ENCODE measurements around the gene UBASH3B.
"Not testable (repeated sequence)": the region's sequence is repeated elsewhere in the genome, so short reads cannot be mapped to it uniquely, and the experiment has no call there.

Gene UBASH3B

DNA sequence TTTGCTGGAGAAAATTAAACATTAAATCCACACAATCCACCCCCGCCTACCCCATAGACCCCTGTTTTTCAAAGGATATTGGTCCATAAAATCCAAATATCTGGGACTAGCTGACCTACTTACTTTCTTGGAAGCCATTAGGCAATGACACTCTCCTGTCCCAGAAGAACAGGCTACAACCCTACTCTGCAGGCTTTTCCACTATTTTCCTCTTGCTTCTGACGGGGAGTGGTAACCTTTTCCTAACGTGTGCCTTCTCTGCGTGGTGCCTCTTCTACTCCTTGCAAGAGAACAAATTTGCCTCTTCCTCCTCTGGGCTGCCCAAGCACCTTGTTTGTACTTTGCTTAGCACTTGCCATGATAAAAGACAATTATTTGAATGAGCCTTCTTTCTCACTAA, 51.6 kb downstream of the UBASH3B start:
- in situ Hi-C loops (cut with MboI; ENCODE audit: low sequenced_read_pairs), result no loop called here

DNA sequence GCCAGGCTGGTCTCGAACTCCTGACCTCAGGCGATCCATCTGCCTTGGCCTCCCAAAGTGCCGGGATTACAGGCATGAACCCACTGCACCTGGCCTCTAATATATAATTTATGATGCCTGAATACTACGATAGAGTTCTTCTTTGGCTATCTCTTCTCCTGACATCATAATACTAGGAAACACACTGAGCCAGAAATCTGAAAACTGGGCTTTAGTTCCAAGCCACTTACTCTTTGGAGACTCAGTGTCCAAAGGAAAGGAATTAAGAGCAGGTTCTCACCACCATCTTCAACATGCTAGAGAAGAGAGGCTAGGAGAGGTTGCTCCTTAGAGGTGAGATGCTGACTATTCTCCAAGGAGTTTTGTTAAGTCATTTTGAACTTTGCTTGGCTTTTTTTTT, 52.4 kb downstream of the UBASH3B start:
- in situ Hi-C loops (cut with MboI; ENCODE audit: low sequenced_read_pairs), result no loop called here

DNA sequence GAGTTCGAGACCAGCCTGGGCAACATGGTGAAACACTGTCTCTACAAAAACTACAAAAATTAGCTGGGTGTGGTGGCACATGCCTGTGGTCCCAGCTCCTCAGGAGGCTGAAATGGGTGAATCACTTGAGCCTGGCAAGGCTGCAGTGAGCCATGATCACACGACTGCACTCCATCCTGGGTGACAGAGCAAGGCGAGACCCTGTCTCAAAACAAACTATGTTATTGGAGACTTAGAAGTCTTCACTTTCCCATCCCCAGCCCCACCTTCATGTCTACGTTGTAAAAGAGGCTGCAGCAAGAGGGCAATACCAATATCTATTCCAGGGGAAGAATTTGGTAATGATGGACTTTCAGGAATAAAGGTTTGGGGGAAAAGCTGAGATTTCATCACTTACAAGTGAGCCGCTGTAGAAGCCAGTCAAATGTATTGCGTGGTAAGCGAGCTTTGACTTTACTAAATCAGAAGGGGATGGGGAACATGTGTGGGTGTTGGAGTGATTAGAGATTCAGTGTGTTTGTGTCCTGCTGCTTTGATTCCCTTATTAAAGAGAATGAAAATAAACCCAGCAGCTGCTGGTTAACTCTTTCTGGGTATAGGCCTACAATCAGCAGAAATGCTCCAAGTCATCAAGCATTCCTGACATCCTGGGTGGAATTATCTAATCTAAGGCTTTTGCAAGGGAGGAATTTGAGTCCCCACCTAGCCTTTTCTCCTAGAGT, 53.7 kb downstream of the UBASH3B start:
- in situ Hi-C loops (cut with MboI; ENCODE audit: low sequenced_read_pairs), result no loop called here

DNA sequence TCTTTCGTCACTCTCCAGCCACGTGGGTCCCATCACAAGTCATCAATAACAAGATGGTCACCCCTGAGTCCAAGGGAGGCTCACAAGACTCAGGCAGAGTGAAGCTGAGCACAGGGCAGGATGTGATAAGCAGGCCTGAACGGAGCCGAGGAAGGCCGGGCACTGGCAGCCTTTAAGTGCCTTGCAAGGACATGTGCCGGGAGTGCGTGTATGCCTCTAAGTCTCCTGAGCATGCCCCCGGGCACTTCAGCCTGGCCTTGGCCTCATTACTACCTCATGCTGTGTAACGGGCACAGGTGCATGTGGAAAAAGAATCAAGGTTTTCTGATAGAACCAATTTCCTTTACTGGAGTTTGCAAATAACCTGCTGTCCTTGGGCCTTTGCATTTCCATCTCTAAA, 55.8 kb downstream of the UBASH3B start:
- in situ Hi-C loops (cut with MboI; ENCODE audit: low sequenced_read_pairs), result no loop called here

DNA sequence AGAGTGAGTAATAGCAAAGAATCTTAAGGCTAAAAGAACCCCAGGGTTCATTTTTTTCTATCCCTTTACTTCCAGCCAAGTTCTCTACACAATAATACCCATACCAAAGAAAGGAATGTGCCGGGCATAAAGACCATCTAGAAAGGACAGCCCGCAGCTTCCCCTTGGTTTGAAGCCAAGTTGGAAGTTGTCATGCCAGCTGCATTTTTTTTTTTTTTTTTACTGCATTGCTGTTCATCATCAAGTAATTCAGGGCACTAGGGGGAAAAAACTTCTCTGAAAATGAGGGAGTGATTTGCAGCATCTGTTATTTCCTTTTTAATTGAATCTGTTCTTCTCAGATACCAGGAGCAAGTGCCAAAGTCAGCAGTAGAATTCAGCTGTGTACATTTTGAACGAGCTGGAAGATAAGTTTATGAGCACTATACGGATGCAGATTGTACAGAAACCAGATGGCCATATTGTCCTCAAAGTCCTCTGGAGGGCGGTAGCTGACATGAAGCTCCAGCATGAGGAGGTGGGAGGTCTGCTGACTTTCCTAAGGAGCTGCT, 56.4 kb downstream of the UBASH3B start:
- in situ Hi-C loops (cut with MboI; ENCODE audit: low sequenced_read_pairs), result no loop called here

DNA sequence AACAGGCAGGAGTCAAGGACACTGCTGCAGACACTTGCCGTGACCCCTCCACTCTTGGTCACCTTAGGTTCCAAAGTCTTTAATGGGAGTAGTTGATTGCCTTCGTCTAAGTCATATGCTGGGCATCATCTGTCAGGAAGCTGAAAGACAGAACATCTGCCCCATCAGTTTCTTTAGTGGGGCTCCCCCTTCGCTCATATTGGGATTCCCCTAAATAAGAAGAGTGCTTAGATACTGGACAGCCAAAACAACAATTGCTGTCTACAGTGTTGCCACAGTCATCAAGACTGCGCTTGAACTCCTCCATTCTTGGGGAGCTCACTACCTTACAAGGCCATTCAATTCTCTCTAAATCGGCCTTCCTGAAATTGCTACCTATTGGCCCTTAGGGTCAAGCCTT, 58.5 kb downstream of the UBASH3B start:
- in situ Hi-C loops (cut with MboI; ENCODE audit: low sequenced_read_pairs), result no loop called here

DNA sequence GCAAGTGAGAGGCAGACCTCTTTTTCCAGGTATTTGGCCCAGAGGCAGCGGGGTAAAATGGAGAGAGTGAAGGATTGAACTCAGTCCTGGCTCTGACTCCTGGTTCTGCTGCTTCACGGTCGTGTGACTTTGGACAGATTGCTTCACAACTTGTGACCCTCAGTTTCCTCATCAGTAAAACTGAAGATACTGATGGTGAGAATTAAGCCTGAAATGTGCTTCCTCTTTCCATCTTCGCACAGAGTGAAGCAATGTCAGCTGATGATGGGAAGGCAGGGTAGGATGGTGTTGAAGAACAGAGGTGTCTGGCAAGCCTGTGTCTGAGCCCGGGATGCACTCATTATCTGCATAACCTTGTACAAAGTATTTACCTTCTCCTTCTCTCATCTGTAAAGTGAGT, 59.0 kb downstream of the UBASH3B start:
- in situ Hi-C loops (cut with MboI; ENCODE audit: low sequenced_read_pairs), result no loop called here

DNA sequence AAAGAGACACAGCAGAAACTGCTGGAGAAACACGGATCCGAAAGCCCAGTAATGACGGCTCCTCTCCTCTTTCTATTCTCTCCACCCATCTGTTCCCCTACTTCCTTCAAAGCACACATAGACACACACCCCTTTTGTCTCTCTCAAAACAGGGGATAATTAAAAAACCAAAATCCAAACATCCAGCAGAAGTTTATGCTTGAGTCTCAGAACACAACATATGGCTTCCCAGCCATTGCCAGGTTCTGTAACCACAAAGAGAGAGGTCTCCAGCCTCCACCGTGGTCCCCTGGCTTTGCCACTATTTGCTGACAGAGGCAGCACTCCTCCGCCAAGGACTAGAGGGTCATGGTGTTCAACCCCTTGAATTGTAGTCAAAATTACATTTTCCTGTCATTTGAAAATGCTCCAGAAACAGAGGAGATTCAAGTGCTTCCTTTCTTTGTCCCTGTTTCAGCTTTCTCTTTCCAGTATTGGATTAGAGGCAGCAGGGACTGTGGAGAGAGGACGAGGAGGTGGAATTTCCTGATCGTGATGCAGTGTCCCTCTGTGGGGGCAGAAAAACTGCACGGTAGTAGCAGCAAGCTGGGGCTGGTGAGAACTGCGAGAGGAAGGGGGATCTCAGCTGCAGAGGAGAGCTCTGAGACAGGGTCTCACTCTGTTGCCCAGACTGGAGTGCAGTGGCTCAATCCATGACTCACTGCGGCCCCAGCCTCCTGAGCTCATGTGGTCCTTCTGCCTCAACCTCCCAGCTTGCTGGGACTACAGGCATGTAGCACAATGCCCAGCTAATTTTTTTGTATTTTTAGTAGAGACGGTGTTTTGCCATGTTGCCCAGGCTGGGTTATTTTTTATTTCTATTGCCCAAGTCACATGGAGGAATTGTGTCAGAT, 60.3 kb downstream of the UBASH3B start:
- in situ Hi-C loops (cut with MboI; ENCODE audit: low sequenced_read_pairs), result no loop called here

DNA sequence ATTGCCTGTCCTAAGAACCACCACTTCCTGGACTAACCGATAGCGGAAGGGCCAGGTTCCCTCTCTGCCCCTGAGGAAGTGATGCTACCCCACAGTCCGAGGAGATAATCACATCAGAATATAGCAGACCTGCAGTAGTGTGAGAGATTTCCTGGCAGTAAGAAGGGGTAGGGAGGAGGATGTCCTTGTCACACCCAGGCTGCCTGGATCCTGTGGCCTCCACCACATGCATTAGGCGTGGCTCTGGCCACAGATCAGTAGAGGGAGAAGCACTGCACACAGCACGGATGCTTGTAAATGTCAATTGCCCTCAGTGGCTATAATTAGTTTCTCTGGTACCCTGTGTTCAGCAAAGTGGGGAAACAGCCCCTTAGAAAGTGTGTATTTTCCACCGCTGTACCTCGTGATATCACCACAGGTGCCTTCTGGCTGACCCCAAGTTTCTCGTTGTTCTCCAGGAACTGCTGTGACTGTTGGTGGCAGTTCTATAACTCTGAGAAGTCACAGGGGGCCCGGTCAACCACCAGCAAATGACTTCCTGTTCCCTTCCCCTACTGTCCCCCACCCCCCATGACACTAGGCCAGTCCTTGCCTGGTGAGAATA, 61.8 kb downstream of the UBASH3B start:
- in situ Hi-C loops (cut with MboI; ENCODE audit: low sequenced_read_pairs), result no loop called here

DNA sequence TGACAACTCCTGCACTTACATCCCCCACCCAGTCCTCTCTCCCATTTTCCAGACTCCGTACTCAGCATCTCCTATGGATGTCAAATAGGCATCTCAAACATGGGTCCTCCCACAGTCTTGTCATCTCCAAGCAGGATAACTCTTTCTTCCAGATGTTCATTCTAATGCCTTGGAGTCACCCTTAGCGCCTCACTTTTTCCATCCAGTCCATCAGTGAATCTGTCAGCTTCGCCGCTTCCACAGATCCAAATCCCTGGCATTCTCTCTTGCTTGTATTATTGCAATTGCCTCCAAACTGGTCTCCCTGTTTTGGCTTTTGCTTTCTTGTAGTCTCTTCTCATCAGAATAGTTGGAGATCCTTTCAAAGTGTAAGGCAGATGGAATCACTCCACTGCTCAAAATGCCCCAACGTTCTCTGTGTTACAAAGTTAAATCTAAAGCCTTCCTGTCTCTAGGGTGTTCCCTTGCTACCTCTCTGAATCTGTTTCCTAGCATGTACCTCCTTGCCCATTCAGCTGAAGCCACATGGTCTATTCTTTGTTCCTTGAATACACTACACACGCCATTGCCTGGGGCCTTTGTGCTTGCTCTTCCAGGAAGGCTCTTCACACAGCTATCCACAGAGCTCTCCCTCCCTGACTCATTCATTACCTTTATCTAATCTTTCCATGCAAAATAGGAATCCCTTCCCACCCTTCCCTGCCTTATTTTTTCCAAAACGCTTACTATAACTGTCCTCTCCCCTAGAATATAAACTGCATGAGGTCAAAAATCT, 64.8 kb downstream of the UBASH3B start:
- in situ Hi-C loops (cut with MboI; ENCODE audit: low sequenced_read_pairs), result no loop called here

DNA sequence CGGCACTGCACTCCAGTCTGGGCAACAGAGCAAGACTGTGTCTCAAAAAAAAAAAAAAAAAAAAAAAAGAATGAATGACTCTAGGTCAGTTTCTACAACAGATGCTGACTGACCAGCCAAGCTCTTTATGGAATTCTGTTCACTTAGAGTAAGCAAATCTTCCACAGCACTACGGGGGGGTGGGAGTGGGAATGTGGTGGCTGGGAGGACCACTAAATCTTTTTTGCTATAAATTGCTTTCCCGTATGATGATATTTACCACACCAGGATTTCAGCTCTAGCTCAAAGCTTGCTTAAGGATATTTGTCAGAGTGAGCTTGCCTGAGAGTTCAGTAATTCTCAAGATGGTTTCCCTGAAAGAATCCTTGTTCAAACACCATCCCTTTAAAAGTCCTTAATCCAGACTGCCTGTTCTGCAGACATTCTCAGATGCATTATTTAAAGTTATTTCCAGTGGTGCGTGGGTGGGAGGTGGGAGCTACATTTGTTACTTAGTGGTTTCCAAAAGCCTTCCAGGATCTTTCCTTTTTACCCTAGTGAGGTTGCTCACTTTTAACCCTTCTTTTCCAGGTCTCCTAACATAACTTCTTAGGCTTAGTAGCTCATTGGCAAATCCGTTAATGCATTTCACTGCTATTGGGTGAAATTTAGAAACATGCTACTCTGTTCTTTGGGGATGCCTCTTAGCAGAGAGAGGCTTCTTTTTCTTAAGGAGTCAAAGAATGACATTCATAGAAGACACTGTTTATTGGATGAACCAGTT, 65.9 kb downstream of the UBASH3B start:
- in situ Hi-C loops (cut with MboI; ENCODE audit: low sequenced_read_pairs), result no loop called here

DNA sequence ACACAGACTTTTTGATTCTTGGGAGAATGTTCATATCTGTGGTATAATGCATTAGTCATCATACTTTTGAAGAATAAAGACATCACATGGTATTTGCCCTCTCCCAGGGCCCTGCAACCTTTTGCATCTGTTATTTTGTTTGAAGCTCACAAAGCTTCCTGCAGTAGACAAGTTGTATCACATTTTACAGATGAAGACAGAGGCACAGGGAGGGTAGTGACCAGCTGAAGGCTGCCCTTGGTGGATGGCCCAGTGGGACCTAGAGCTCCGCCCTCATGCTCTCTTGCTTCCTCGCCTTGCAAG, 66.4 kb downstream of the UBASH3B start:
- in situ Hi-C loops (cut with MboI; ENCODE audit: low sequenced_read_pairs), result no loop called here

DNA sequence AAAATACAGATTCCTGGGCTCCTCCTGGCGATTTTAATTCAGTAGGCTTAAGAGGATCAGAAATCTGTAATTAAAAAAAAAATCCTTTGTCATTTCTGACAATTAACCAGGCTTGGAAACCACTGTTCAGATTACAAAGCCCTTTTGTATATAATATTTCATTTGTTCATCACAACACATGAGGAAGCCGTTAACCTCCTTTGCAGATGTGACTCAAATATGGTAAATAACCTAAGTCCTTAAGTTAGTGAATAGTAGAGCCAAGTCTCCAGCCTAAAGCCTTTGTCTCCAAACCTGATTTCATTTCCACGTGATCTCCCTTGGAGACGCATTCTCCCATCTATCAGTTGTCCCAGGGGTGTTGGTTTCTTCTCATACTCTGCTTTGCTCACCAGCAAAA, 67.6 kb downstream of the UBASH3B start:
- in situ Hi-C loops (cut with MboI; ENCODE audit: low sequenced_read_pairs), result no loop called here

DNA sequence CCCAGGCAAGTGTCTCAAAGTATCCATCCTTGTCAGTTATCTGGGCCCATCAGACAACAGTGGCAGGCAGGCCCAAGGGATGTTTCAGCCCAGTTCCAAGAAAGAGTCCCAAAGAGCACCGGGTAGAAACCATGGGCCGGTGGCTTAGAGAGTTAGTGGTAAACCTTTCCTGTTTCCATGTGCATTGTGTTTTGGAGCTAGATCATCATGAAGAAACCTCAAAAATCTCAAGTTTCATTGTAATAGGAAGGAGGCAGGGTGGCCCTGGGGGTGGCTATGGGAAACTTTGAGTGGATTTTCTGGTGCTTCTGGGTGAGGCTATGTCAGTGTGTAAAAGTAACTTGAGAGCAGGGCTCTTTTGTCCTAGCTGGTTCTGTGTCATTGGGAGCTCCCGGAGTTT, 68.1 kb downstream of the UBASH3B start:
- in situ Hi-C loops (cut with MboI; ENCODE audit: low sequenced_read_pairs), result no loop called here

DNA sequence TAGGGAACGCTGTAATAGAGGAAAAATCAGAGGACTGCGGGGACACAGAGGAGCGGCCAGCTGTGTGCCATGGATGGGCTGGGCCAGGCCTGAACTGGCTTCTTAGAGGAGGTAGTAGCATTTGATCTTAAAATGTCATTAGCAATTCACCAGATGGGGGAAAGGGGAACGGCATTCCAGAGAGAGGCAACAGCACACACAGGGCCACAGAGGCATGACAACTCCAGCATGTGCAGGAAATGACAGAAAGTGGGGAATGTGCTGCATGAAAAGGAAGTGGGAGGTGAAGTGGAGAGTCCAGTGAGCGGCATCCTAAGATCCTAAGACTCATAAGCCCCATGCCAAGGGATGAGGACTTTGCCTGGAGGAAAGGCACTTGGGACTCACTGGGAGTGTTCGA, 69.0 kb downstream of the UBASH3B start:
- in situ Hi-C loops (cut with MboI; ENCODE audit: low sequenced_read_pairs), result no loop called here

DNA sequence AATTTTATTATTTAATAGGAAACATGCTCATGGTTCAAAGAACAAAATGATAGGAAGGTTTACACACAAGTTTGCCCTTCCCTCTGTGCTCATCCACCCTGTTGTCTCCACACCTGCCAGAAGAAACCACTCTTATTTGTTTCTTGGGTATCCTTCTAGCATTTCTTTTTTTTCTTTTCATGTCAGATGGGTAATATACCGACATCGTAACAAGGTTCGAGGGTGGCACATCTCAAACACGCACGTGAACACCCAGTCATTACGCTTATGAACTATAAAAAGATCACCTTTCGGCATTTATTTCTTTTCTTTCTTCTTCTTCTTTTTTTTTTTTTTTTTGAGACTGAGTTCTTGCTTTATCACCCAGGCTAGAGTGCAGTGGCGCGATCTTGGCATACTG, 70.5 kb downstream of the UBASH3B start:
- in situ Hi-C loops (cut with MboI; ENCODE audit: low sequenced_read_pairs), result no loop called here

DNA sequence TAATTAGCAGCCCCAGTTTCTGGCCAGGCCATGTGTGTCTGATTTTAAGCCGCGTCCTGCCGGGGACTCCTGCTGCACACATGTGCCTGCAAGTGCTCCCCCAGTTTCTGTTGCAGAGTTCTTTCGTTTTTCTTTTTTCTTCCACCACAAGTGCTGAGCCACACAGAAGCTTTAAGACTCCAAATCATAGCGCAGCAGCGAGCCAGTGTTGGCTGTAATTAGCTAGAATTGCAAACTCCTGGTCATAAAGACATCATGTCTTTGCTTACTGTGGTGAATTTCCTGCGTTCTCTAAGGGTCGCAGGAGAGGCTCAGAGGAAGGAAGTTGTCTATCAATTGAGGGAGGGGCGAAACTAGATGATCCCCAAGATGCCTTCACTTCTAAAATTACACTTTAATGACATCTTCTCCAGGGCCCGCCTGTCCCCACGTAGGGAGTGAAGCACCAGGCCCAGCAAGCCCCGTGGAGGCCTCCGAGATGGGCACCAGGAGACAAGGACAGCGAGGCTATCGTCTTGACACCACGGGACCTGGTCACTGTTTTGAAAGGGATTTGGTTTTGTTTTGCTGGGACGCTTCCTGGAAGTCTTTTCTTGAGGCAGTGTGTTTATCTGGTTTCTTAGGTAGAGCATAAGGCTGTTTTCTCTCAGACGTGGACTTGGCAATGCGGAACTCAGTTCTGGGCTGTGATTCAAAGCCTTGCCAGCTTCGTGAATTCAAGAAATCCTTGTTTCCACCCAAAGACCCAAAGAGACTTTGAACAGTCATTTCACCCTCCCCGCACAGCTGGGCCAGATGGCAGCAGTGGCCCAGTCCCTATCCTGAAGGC, 71.8 kb downstream of the UBASH3B start:
- in situ Hi-C loops (cut with MboI; ENCODE audit: low sequenced_read_pairs), result no loop called here

DNA sequence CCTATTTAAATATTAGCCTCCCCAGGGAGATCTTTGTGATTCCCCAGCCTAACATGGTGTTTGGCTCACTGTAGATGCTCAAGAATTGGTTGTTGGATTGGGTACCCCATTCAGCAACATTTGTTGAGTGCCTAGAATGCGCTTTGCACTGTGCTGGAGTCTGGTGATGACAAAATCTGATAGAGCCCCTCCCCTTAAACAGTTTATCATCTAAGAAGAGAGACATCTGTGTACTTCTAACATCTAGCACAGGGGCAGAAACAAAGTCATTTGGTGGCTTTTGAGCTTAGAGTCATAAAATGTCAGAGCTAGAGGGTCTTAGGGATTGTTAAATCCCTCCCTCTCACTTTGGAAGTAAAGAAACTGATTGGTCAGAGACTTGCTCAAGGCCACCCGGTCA, 73.0 kb downstream of the UBASH3B start:
- in situ Hi-C loops (cut with MboI; ENCODE audit: low sequenced_read_pairs), result no loop called here

DNA sequence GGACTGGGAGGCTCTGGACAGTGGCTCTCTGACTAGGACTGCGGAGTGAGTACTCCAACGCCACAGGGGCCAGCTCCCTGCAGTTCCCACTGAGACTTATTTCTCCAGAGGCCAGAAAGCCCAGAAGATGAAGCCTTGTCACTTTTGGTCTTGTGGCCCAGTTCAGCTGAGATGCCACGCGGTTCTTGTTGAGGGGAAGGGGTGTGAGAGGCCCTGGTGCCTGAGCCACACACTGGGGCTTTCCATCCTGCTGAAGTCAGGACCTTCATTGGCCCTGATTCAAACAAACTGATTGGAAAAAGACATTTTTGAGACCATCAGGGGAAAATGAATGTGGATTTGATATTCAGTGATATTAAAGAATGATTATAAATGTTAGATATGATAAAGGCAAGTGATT, 73.6 kb downstream of the UBASH3B start:
- in situ Hi-C loops (cut with MboI; ENCODE audit: low sequenced_read_pairs), result no loop called here

DNA sequence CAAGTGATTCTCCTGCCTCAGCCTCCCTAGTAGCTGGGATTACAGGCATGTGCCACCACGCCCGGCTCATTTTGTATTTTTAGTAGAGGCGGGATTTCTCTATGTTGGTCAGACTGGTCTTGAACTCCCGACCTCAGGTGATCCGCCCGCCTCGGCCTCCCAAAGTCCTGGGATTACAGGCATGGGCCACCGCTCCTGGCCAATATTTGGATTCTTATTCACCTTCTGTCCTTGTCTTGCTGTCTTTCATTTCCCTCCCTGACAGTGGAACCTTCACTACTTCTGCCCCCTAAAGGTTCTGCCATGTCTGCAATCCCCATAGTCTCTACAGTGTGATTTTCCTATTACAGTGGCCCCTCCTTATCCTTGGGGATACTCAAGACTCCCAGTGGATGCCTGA, 75.2 kb downstream of the UBASH3B start:
- in situ Hi-C loops (cut with MboI; ENCODE audit: low sequenced_read_pairs), result not testable (repeated sequence)

Measured in hTERT RPE-1 (cell line).